IMR-90 (cell line): ENCODE measurements around the gene PDE6B.

Experiments used
- FOS ChIP-seq: fragments of 150-350 bp; IDR thresholded peaks from 2 replicates; pipeline ENCODE4 v1.6.1; 2016; ENCODE audit warnings: low read depth, low read length
- MAFK ChIP-seq: IDR thresholded peaks from 2 replicates; pipeline ENCODE4 v1.6.1; 2012; ENCODE audit warnings: low read depth, low read length, improper control_type of control experiment
- POLR2A ChIP-seq: IDR thresholded peaks from 2 replicates; pipeline ENCODE4 v1.6.1; 2012; ENCODE audit warnings: mild to moderate bottlenecking, low read depth, low read length
- RCOR1 ChIP-seq: IDR thresholded peaks from 2 replicates; pipeline ENCODE4 v1.6.1; 2012; ENCODE audit warnings: mild to moderate bottlenecking, low read length, improper control_type of control experiment; ENCODE audit not compliant: insufficient replicate concordance
- TF ChIP-seq, protein P1 (sequence below): conservative IDR thresholded peaks from 2 replicates; pipeline ENCODE4 v1.5.1; 2012; ENCODE audit warnings: mild to moderate bottlenecking, low read depth, low read length, improper control_type of control experiment
- TF ChIP-seq, protein P2 (sequence below): fragments of 150-350 bp; IDR thresholded peaks from 2 replicates; pipeline ENCODE4 v1.6.1; 2016; ENCODE audit warnings: low read depth, mild to moderate bottlenecking, low read length, moderate library complexity, borderline replicate concordance

DNA sequence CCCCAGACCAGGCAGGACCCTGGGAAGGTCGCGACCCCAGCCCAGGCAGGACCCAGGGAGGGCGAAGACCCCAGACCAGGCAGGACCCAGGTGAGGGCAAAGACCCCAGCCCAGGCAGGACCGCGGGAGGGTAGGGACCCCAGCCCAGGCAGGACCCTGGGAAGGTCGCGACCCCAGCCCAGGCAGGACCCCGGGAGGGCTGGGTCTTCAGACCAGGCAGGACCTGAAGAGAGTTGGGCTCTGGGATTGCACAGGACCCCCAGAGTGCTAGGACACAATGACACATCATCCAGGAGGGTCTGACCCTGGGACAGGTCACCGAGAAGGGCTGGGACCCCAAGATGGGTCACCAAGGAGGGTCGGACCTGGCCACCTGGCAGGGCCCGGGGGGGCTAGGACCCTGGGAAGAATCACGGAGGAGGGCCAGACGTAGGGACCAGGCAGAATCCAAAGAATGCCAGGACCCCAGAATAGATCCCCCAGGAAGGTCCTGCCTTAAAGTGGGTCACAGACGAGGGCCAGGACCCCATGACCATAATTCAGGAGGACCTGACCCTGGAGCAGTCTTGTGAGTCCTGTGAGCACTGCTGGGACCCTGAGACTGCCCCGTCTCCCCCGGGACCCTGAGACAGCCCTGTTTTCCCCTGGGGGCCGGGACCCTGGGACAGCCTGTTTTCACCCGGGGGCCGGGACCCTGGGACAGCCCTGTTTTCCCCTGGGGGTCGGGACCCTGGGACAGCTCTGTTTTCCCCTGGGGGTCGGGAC, 81.6 kb downstream of the PDE6B start:
- TF ChIP-seq RCOR1 (no peak), MAFK (no peak), POLR2A (no peak), FOS (no peak)
- TF ChIP-seq, protein P1, sequence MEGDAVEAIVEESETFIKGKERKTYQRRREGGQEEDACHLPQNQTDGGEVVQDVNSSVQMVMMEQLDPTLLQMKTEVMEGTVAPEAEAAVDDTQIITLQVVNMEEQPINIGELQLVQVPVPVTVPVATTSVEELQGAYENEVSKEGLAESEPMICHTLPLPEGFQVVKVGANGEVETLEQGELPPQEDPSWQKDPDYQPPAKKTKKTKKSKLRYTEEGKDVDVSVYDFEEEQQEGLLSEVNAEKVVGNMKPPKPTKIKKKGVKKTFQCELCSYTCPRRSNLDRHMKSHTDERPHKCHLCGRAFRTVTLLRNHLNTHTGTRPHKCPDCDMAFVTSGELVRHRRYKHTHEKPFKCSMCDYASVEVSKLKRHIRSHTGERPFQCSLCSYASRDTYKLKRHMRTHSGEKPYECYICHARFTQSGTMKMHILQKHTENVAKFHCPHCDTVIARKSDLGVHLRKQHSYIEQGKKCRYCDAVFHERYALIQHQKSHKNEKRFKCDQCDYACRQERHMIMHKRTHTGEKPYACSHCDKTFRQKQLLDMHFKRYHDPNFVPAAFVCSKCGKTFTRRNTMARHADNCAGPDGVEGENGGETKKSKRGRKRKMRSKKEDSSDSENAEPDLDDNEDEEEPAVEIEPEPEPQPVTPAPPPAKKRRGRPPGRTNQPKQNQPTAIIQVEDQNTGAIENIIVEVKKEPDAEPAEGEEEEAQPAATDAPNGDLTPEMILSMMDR = no peak
- TF ChIP-seq, protein P2, sequence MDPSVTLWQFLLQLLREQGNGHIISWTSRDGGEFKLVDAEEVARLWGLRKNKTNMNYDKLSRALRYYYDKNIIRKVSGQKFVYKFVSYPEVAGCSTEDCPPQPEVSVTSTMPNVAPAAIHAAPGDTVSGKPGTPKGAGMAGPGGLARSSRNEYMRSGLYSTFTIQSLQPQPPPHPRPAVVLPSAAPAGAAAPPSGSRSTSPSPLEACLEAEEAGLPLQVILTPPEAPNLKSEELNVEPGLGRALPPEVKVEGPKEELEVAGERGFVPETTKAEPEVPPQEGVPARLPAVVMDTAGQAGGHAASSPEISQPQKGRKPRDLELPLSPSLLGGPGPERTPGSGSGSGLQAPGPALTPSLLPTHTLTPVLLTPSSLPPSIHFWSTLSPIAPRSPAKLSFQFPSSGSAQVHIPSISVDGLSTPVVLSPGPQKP = no peak
